WTC11 (cell line): ENCODE measurements around the gene ISG20.

Experiments
- CTCF ChIP-seq: fragments of 200-600 bp; IDR thresholded peaks from 2 replicates; pipeline ENCODE4 v1.8.0; 2022; ENCODE audit warnings: antibody characterized with exemption
- JUN ChIP-seq: sonication (generic); formaldehyde crosslinking; IDR thresholded peaks from 2 replicates; pipeline ENCODE4 v1.8.0; 2023; ENCODE audit warnings: mild to moderate bottlenecking, missing genetic modification reagents
- TCF7 ChIP-seq: sonication (generic); formaldehyde crosslinking; IDR thresholded peaks from 2 replicates; pipeline ENCODE4 v1.8.0; 2022; ENCODE audit warnings: mild to moderate bottlenecking, low read depth, missing genetic modification reagents, moderate library complexity
- USF1 ChIP-seq: sonication (generic); formaldehyde crosslinking; IDR thresholded peaks from 2 replicates; pipeline ENCODE4 v1.8.0; 2022; ENCODE audit warnings: mild to moderate bottlenecking, missing genetic modification reagents

- TF ChIP-seq CTCF (no peak), JUN (CRISPR knock-in tag) (no peak), TCF7 (CRISPR knock-in tag) (no peak), USF1 (no peak)
Measured at GRCh38 chr15:88615303-88616107, 23.3 kb upstream of the ISG20 start.
